ENCODE results near the gene CTNNA2. TPM values are rescaled to one million over a fixed set of nuclear protein-coding genes. Genes with fewer than 3 reads are reported as not detected.

The CTNNA2 gene
- total and polyA plus RNA-seq, 7 donors = 0.03 to 0.36 (median 0.17) TPM; not detected in 4

DNA sequence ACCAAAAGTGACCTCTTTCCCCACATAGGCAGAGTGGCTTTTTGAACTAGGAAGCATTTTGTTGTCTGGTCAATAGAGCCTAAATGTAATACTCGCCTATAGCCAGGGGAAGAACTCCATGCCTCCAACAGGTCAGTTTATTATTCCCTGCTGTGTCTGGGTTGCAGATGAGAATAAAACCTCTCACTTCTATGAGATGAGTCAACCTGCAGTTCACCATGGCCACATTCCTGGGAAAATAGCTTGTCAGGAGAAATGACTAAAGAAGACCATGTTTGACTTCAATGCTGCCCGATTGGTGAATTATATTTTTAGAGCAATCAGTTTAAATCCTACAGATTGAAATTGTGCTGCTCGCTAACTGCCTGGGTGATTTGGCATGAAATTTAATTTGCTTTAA lies 838.4 kb downstream of the CTNNA2 start:
- 88 to 92% (median 89%) methylated on average over 3 of the region's 3 CpGs for WGBS, 3 donors
- no peak for TF ChIP-seq CTCF (IDR thresholded peaks at IDR 0.05)
- Histone ChIP-seq H3K27ac (no peak overlapping the region), H3K9me3 (no peaks in the 10 kb centered on the region), H3K4me1 (no peaks in the 10 kb centered on the region), H3K27me3 (ENCODE audit: insufficient read depth in 3 of 3, low read length in 2 of 3) (no peaks in the 10 kb centered on the region), H3K36me3 (ENCODE audit: insufficient read depth in 1 of 2, low read depth in 1 of 2) (no peaks in the 10 kb centered on the region), H3K4me3 (no peak overlapping the region)
- no peak for ATAC-seq
- intact Hi-C loops (cut with DNase I) = no loop called here
- DNase-seq = no peak

DNA sequence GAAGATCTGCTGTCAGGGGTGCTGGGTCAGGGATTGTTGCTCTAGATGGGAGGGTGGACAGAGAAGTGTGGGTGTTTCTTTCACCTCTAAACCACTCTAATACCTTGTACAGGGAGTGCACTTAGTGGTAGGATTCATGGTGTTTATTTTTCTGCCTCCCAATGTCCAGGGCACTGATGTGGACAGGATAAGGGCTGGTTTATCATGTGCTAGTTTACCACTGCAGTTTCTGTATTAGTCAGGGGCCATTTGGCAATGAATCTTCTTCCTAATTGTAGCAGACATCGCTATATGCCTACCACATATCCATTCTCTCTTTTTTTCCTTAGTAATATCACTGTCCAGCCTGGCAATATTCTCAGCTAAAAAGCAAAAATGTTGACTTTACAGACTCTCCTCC lies 842.0 kb downstream of the CTNNA2 start:
- H3K36me3 ChIP-seq (ENCODE audit: insufficient read depth in 1 of 2, low read depth in 1 of 2) = no peaks in the 10 kb centered on the region
- H3K27me3 ChIP-seq (ENCODE audit: insufficient read depth in 3 of 3, low read length in 2 of 3) = no peaks in the 10 kb centered on the region
- 81 to 87% (median 82%) methylated on average over 1 of the region's 1 CpG for WGBS, 3 donors
- H3K9me3 ChIP-seq = no peaks in the 10 kb centered on the region
- no peaks in the 10 kb centered on the region for H3K4me1 ChIP-seq
- TF ChIP-seq CTCF (IDR thresholded peaks at IDR 0.05) = no peak
- no peak overlapping the region for H3K4me3 ChIP-seq
- intact Hi-C loops (cut with DNase I) = no loop called here
- no peak overlapping the region for H3K27ac ChIP-seq
- no peak for ATAC-seq
- no peak for DNase-seq

DNA sequence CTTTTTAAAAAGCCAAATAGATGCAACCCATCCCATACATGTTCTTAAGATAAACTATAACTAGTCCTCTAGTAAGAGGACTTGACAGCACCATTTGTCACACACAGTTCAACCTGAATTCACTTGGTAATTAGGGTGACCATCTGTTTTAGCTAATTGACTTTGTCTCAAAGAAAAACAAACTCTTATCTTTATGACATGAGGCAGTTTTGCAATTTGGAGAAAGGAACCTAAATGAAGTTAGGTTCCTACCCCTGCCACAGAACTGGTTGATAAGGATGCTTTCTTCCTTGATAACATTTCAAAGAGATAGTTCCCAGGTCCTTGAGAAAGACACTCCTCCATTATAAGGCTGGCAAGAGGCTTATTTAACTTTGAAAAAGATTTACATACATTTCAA lies 849.1 kb downstream of the CTNNA2 start:
- ATAC-seq = no peak

DNA sequence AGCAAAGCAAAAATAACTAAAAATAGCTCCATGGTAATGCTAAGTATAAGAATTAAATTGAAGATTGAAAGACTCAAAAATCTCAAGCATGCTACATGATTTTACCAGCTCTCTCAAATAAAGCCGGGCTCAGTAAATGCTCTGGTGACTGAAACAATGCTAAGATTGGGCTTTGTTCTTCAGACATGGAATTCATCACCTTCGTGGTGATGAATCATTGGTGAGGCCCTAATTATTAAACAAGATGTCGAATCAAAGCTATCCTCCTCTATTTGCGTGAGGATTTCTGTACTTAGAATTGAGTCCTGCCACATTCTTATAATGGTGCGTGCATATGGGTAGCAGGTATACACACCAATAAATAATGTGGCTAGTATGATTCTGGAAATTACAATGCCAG lies 850.5 kb downstream of the CTNNA2 start:
- WGBS, 3 donors = 49 to 53% (median 53%) methylated on average over 5 of the region's 5 CpGs
- no peak overlapping the region for H3K27ac ChIP-seq

More for the DNA sequence above, 849.1 kb downstream of the CTNNA2 start:
- Histone ChIP-seq H3K4me1 (no peaks in the 10 kb centered on the region), H3K27ac (no peak overlapping the region), H3K36me3 (ENCODE audit: insufficient read depth in 1 of 2, low read depth in 1 of 2) (no peaks in the 10 kb centered on the region), H3K27me3 (ENCODE audit: insufficient read depth in 3 of 3, low read length in 2 of 3) (no peaks in the 10 kb centered on the region), H3K4me3 (no peak overlapping the region), H3K9me3 (no peaks in the 10 kb centered on the region)
- DNase-seq = no peak
- no peak for TF ChIP-seq CTCF (IDR thresholded peaks at IDR 0.05)
- intact Hi-C loops (cut with DNase I) = no loop called here

More for the DNA sequence above, 850.5 kb downstream of the CTNNA2 start:
- intact Hi-C loops (cut with DNase I) = no loop called here
- Histone ChIP-seq H3K4me1 (no peaks in the 10 kb centered on the region), H3K27me3 (ENCODE audit: insufficient read depth in 3 of 3, low read length in 2 of 3) (no peaks in the 10 kb centered on the region), H3K36me3 (ENCODE audit: insufficient read depth in 1 of 2, low read depth in 1 of 2) (no peaks in the 10 kb centered on the region), H3K9me3 (no peaks in the 10 kb centered on the region), H3K4me3 (no peak overlapping the region)
- no peak for ATAC-seq
- no peak for DNase-seq
- no peak for TF ChIP-seq CTCF (IDR thresholded peaks at IDR 0.05)
